Kidney (tissue), 22 donors: ENCODE results near the gene LBHD2. TPM values are rescaled to one million over a fixed set of nuclear protein-coding genes. Genes with fewer than 3 reads are reported as not detected.
A peak's percentile ranks its signal among the peaks of the same experiment; 100 is the strongest.

ENCODE experiments used
- DNase-seq, 5 donors: peaks; one replicate each; pipeline ENCODE4 v3.0.0-alpha.2; 2013 to 2020
- FAIRE-seq: peaks from 2 replicates; lab custom pipeline; 2012; peaks lifted over from hg19 to GRCh38; lab: Jason Lieb, UNC
- H3K27ac ChIP-seq, 2 donors: one replicate each; pipeline ENCODE4 v1.7.0; 2013; ENCODE audit warnings: low read depth in 2 of 2, low read length in 2 of 2, inconsistent platforms in 1 of 2
- H3K27me3 ChIP-seq: one replicate; pipeline ENCODE4 v1.7.1; 2013; ENCODE audit warnings: low read length, inconsistent platforms; ENCODE audit not compliant: control insufficient read depth, insufficient read depth
- H3K36me3 ChIP-seq, 3 donors: one replicate each; pipeline versions ENCODE4 v1.7.0 to v1.7.1; 2013; ENCODE audit warnings: low read length in 3 of 3, control low read depth in 1 of 3, inconsistent platforms in 1 of 3; ENCODE audit not compliant: insufficient read depth in 3 of 3, control insufficient read depth in 2 of 3
- H3K4me1 ChIP-seq, 3 donors: one replicate each; pipeline versions ENCODE4 v1.7.0 to v1.7.1; 2013; ENCODE audit warnings: low read length in 3 of 3, inconsistent platforms in 1 of 3, low read depth in 1 of 3; ENCODE audit not compliant: control insufficient read depth in 2 of 3, insufficient read depth in 2 of 3
- H3K4me3 ChIP-seq, 3 donors: one replicate each; pipeline versions ENCODE4 v1.7.0 to v1.8.1; 2013; ENCODE audit warnings: low read length in 3 of 3, control low read depth in 1 of 3, inconsistent platforms in 1 of 3
- H3K9ac ChIP-seq, 3 donors: one replicate each; pipeline versions ENCODE4 v1.7.0 to v1.7.1; 2013; ENCODE audit warnings: low read length in 3 of 3, control low read depth in 1 of 3, inconsistent platforms in 1 of 3
- H3K9me3 ChIP-seq, 3 donors: one replicate each; pipeline versions ENCODE4 v1.7.0 to v1.7.1; 2013; ENCODE audit warnings: low read length in 3 of 3, control low read depth in 1 of 3, inconsistent platforms in 1 of 3; ENCODE audit not compliant: control insufficient read depth in 2 of 3, insufficient read depth in 1 of 3
- CTCF ChIP-seq: IDR thresholded peaks from 3 replicates; pipeline ENCODE4 v1.5.1; 2012; ENCODE audit warnings: mild to moderate bottlenecking, moderate library complexity, borderline replicate concordance; ENCODE audit not compliant: insufficient read depth; ENCODE audit errors: extremely low read depth
- intact Hi-C: fragments of 100-400 bp; cut with DNase I; formaldehyde crosslinking; loops from one replicate; pipeline ENCODE4 v1.11.1; 2022
- long read RNA-seq, 10 donors: library from polyadenylated mRNA in 1 of 10; unstranded in 1 of 10; transcript quantifications; one replicate each; pipeline ENCODE4 v2.0.0 and lab custom pipeline, GENCODE V29; 2021 to 2026
- polyA plus RNA-seq: library from polyadenylated mRNA; stranded (reverse); fragments of 350-450 nt; fragmentation: Illumina TruSeq; extraction: RNeasy Lipid Tissue Mini Kit (QIAGEN cat#74804); gene quantifications from one replicate; pipeline ENCODE4 v1.2.3, GENCODE V29; 2014; ENCODE audit warnings: low read depth, low replicate concordance; ENCODE audit not compliant: insufficient read depth
- total RNA-seq: library from RNA; stranded (reverse); fragmentation: NEBNext Ultra II Directional; extraction: Animal tissue kit (Norgen Biotek cat#: 25700); gene quantifications from one replicate; pipeline ENCODE4 v1.2.1, GENCODE V29; 2021
- donor health status: control.
- donor health status: control.
- donor health status: control.
- donor health status: control.
- donor health status: control.
- donor health status: DM: yes; HTN: yes; CAD: no.
- donor health status: Normal renal cell carcinoma (clear cell type).

The LBHD2 gene
- total RNA-seq (not detected), polyA plus RNA-seq (0.82 TPM)
- long read RNA-seq, donor 1 = 0 reads
- long read RNA-seq, donor 2 = 0 reads
- long read RNA-seq, donor 3 = 0 reads
- long read RNA-seq, donor 4 = 0 reads
- long read RNA-seq, donor 5 = 0 reads
- long read RNA-seq, donor 6 = 0 reads
- long read RNA-seq, donor 7 = 0 reads
- long read RNA-seq, donor 8 = 0 reads
- long read RNA-seq, donor 9 = 0 reads
- long read RNA-seq, donor 10 = 0 reads

GRCh38 chr14:103084021-103084919 is at the start of gene LBHD2:
LBHD2 (plus strand) TSS chr14:103084210; CDS start chr14:103086013, 1,803 bp downstream.
- intact Hi-C loops = no loop called here
- no peak within 1 kb of the TSS for H3K4me3 ChIP-seq

GRCh38 chr14:103041464-103041863 is 42.5 kb upstream of the LBHD2 start:
- H3K27ac ChIP-seq = no peak overlapping the region
- no peak overlapping the region for H3K9ac ChIP-seq
- H3K9me3 ChIP-seq = no peaks in the 10 kb centered on the region
- no peak overlapping the region for H3K4me3 ChIP-seq
- peaks cover 2 to 9% (median 6%) of the 10 kb centered on the region in 3 donors for H3K4me1 ChIP-seq
- TF ChIP-seq CTCF = no peak
- H3K36me3 ChIP-seq = peaks cover 0 to 3% (median 3%) of the 10 kb centered on the region in 3 donors
- intact Hi-C loops = no loop called here
- FAIRE-seq (no peak), DNase-seq (no peak)
- no peaks in the 10 kb centered on the region for H3K27me3 ChIP-seq

More at GRCh38 chr14:103084021-103084919, at the start of gene LBHD2:
- Histone ChIP-seq H3K36me3 (no peaks in the 10 kb centered on the region), H3K9me3 (no peaks in the 10 kb centered on the region), H3K27ac (no peak within 1 kb of the TSS), H3K4me1 (peaks cover 0 to 5% (median 0%) of the 10 kb centered on the region in 3 donors), H3K9ac (no peak within 1 kb of the TSS), H3K27me3 (no peaks in the 10 kb centered on the region)
- FAIRE-seq (no peak), DNase-seq (peak in 2 of 5 donors; percentile 37 to 73)
- no peak for TF ChIP-seq CTCF

- Histone ChIP-seq H3K27me3 (no peaks in the 10 kb centered on the region), H3K9me3 (no peaks in the 10 kb centered on the region), H3K27ac (no peak overlapping the region), H3K4me1 (peaks cover 2 to 9% (median 6%) of the 10 kb centered on the region in 3 donors), H3K4me3 (no peak overlapping the region), H3K9ac (no peak overlapping the region), H3K36me3 (peaks cover 0 to 3% (median 3%) of the 10 kb centered on the region in 3 donors)
- intact Hi-C loops = no loop called here
- no peak for TF ChIP-seq CTCF
- FAIRE-seq = no peak
- no peak for DNase-seq
Observed at GRCh38 chr14:103043257-103044015, 40.6 kb upstream of the LBHD2 start.
